ELR (cell line): Measurements from ENCODE around the gene RFX8.
"Not testable (repeated sequence)": the region's sequence is repeated elsewhere in the genome, so short reads cannot be mapped to it uniquely, and the experiment has no call there.

Source experiments
- DNase-seq: peaks from one replicate; pipeline ENCODE4 v3.0.0-alpha.2; 2015; ENCODE audit warnings: low read depth

The RFX8 gene

DNA sequence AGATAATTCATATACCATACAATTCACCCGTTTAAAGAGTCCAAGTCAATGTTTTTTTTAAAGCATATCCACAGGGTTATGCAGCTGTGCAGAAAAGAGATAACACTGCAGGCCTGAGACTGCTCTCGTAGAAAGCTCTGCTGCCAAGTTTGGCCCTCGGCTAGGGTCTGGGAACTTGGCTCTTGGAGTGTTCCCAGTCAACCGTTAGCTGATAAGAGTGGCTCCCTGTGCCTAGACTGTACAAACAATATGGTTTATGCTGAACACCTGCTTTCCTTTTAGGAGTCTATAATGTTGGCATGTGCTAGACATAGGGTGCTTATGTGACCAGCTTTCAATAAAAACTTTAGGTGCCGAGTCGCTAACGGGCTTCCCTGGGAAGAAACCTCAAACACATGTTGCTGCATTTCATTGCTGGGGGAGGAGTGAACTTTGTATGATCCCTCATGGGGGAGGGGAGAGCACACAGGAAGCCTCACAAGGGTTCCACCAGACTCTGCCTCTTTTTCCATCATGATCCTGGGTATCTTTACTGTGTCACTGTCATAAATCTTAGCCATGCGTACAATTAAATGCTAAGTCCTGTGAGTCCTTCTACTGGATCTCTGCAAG is 34.7 kb downstream of the RFX8 start:
- DNase-seq, result no peak

- no peak for DNase-seq
Observed at GRCh38 chr2:101439716-101440115, 35.2 kb downstream of the RFX8 start.

DNA sequence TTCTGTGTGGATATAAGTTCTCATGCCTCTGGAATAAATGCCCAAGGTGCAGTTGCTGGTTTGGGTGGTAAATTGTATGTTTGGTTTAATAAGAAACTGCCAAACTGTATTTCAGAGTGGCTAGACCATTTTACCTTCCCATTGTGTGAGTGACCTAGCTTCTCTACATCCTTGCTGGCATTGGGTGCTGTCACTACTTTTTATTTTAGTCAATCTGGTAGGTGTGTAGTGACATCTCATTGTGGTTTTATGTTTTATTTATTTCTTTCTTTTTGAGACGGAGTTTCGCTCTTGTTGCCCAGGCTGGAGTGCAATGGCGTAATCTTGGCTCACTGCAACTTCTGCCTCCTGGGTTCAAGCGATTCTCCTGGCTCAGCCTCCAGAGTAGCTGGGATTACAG is 36.4 kb downstream of the RFX8 start:
- not testable (repeated sequence) for DNase-seq

- no peak for DNase-seq
Observed at GRCh38 chr2:101435001-101435862, 39.7 kb downstream of the RFX8 start.

GRCh38 chr2:101433465-101433864 is 41.4 kb downstream of the RFX8 start:
- no peak for DNase-seq

- peak; percentile 69 for DNase-seq
Observed at GRCh38 chr2:101432411-101433181, 42.3 kb downstream of the RFX8 start.

DNA sequence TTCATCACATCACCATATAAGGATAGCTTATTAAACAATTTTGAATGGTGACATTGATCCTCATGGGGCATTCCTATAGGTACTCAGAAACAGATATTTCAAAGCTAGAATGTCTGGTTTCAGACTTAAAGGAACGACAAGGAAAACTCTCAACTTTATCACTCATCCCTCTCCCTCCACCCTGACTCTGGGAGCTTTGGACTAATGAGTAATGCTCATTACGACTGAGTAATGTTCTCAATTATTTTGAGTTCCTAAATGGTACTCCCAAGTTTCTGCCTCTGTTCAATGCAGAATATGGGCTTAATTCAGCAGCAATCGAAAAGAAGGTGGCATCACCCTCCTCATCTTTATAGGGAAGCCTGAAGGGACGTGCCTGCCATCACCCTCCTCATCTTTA is 43.4 kb downstream of the RFX8 start:
- peak; percentile 42 for DNase-seq

DNA sequence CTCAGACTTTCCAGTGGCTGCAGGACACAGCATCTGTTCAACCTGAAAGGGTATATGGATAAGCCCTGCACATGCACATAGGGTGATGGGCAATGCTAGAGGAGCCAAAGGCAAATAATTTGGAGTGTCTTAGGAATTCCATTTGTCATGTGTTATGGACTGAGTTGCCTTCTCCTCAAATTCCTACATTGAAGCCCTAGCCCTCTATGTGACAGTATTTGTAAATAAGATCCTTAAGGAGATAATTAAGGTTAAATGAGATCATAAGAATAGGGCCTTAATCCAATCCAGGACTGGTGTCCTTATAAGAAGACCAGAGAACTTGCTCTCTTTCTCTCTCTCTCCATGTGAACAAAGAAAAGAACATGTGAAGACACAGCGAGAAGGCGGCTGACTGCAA is 44.8 kb downstream of the RFX8 start:
- DNase-seq, result no peak

DNA sequence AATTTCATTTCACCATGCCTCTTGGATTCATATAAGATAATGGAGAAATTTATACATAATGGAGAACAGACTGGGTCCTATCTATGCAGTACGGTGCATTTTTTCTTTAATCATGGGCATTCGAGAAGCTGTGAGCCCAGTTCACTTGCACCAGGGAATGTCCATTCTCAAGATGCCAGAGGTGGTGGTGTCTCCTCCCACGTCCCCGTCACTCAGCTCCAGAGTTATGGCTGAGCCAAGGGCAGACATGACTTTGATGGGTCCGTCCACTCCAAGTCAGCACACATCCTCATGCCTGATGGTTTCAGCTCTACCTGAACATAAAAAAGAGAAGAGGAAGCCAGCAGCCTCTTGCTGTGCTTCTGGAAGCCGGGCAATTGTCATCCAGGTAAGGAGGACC is 45.5 kb downstream of the RFX8 start:
- no peak for DNase-seq

- DNase-seq, result no peak
Observed at GRCh38 chr2:101428422-101429176, 46.3 kb downstream of the RFX8 start.

- no peak for DNase-seq
Observed at GRCh38 chr2:101427743-101428142, 47.2 kb downstream of the RFX8 start.

- DNase-seq, result no peak
Observed at GRCh38 chr2:101427240-101427639, 47.7 kb downstream of the RFX8 start.

- no peak for DNase-seq
Observed at GRCh38 chr2:101426822-101427221, 48.1 kb downstream of the RFX8 start.

DNA sequence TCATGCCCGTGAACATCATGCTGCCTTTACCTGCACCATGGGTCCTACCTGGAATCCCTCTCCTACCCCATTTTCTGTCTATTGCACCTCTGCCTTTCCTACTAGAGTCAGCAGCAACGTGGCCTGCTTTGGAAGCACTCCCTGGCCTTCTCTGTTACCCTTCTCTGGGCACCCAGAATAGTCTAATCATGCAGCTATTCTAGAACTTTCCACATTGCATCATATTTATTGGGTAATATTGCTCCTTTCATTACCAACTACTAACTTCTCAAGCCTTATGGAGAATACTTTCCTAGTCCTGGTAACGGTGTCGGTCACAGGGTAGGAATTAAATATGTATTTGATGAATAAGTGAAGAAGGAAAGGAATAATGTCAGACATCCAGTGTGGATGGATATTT is 54.3 kb downstream of the RFX8 start:
- no peak for DNase-seq

DNA sequence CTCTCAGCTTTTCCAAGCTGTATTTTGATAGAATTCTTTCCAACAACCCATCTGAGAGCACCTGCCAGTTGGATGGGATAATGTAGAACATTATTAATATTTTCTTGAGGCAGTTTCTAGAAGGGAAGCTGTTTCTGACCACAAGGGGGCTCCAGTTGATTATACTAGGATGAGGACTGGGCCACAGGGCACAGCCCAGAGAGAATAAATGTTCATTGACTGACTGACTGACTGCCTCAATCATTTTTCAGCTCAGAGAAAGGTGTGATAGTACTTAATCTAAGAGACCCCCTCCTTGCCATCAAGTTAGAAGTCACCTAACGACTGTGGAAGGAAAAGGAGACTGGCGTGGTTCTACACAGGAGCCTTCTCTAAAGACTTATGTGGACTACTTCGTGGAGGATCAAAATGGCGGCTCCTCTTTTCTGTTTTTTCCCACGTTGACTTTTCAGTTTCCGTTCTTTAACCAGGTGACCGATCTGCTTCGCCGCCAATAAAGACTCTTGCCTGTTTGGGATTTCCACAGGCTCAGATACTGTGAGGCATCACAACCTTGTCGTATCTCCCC is 55.7 kb downstream of the RFX8 start:
- DNase-seq, result peak; percentile 82

- DNase-seq, result no peak
Observed at GRCh38 chr2:101418460-101419095, 56.3 kb downstream of the RFX8 start.

DNA sequence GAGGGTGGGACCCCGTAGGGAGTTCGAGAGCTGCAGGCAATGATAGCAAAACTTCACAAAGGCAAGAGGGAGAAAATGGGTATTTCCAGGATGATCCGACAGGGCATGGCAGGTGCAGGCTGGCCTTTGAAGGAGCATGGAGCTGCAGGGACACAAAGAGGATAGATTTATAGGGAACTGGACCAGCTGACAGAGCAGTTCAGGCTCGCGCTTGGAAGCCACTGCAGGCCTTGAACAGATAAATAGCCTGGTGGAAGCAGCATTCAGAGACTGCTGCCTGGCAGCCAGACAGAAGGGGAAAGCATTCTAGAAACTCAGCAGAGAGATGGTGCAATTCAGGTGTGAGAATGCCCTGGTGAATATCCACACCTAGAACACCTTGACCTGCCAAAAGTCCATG is 58.3 kb downstream of the RFX8 start:
- DNase-seq, result no peak

DNA sequence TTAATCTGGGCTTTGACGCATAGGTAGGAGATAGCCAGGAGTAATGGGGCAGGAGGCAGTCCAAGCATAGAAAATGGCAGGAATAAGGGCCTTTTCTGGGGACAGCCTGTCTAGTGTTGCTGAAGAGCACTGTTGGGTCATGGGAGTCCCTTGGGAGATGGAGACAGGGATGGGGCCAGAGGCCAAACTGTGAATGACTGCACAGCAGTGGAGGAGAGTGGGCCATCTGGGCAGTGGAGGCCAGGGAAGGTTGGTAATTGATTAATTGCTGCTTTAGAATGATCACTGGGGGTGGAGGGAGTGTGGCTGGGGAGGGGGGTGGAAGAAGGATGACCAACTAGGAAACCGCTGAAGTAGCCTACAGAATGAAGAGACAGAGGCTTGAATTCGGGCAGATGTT is 59.0 kb downstream of the RFX8 start:
- DNase-seq, result no peak

DNA sequence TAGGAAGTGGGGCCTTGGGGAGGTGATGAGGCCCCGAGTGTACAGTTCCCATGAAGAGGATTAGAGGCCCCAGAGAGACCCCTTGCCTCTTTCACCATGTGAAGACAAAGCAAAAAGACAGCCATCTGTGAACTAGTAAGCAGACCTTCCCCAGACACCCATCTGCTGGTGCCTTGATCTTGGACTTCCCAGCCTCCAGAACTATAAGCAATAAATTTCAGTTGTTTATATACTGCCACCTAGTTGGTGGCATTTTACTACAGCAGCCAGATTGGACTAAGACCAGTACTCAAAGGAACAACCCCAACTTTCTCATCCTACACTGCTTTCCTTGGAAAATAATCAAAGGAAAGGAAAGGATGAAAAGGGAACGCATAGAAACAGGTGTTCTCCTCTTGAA is 59.7 kb downstream of the RFX8 start:
- DNase-seq, result no peak

DNA sequence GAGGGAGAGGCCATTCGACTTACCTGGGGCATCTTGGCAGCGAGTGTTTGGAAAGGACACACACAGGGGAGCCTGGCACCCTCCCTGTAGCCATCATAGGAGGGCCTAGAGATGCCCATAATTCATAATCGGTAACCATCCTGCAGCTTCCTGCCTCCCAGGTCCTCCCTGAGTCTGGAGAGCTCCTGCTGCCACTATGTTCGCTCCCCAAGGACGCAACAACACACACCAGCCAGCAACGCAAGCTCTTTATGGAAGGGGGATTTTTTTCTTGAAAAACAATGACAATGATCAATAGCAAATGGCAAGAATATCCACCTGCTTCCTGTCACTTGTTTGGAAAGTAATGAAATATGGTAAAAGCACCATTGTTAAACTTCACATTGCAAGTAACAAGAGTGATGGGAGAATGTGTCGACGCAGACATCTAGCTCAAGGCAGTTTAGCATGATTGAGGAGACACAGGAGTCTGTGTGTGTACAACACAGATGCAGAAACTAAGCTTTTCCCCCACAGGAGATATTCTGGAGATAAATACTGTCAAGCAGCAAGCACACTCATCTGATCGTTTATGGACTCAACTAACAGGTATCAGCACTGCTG is 62.7 kb downstream of the RFX8 start:
- no peak for DNase-seq

- DNase-seq, result no peak
Observed at GRCh38 chr2:101410746-101411145, 64.2 kb downstream of the RFX8 start.
